GM19397 (cell line): ENCODE results near the gene SEC24B.
"Not testable (repeated sequence)": the region's sequence is repeated elsewhere in the genome, so short reads cannot be mapped to it uniquely, and the experiment has no call there.

Experiments used
- ATAC-seq: cut with Tn5 transposase; IDR thresholded peaks from one replicate; pipeline ENCODE4 v1.9.1; 2021; ENCODE audit warnings: mild to moderate bottlenecking, moderate library complexity; ENCODE audit not compliant: unreplicated experiment

The SEC24B gene

DNA sequence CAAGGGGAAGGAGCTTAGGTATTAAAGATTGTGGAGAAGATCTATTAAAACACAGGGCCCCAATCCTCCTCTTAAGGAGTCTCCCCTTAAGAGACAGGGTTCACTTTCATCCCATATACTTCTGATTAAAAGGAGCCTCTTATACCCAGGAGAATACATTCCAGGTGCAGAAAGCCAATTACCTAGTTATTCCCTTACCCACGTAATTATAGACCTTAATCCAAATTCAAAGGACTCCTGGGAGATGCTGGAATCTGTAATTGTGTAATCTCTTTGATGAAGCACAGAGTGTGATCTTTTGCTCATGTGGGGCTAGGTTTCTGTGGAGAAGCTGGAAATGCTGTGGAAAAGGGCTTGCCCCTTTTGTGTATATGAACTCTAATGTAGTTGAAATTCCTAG lies 1.4 kb upstream of the SEC24B start:
- ATAC-seq = no peak

DNA sequence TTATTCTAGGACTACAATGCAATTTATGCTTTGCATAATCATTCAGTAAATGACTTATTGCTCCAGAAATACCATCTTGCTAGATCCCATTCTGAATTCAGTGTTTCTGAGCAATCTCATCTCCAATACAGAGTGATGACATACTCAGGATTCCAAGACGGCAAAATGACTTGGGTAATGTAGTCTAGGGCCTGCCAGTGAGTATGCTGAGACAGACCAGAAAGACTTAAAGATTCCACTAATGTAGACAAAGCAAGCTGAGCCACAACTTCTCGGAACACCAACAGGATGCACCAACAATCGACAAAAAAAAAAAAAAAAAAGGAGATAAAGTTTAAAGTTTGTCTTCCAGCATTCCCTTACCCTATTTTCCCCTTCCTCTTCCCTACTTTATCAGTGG lies 919 bp upstream of the SEC24B start:
- no peak for ATAC-seq

DNA sequence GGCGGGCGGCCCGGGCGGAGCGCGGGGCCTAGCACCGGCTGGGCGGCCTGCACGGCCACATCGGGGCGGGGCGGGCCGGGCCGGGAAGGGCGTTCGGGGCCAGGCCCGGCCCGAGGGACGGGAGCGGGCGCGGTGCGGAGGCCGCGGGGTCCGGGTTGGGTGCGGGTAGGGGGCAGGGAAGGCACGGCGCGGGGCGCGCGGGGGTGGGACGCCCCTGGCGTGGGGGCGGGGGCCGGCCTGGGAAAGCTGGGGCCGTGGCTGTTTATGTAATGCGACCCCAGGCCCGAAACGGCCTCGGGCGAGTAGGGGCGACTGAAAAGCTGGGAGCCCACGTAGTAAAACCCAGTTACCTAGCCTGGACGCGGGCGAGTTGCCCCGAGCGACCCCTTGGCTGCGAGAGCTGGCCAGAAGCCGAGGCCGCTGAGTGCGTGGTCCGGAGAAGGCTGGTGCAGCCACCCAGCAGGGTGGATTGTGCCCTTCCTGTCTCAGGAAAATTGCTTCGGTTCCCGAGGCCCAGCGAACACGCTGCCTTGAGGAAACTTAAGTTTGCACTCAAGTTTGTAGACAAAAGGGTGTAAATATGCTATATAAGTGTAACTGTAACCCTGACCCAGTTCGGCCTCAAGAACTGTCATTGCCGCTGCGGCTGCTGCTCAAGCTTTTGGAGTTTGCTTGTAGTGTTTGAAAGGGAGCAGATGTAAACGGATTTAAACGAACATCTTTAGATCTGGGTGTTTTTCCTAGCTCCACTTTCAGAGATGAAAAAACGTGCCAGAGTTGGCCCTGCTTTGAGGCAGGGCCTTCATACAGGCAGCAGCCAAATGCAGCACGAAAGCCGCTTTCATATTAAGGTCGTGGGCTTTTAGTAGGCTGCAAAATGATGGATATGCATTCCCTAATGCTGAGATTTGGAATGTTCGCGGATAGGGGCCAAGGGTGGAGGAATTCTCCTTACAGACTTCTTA lies 674 bp downstream of the SEC24B start:
- ATAC-seq = peak; percentile 41

DNA sequence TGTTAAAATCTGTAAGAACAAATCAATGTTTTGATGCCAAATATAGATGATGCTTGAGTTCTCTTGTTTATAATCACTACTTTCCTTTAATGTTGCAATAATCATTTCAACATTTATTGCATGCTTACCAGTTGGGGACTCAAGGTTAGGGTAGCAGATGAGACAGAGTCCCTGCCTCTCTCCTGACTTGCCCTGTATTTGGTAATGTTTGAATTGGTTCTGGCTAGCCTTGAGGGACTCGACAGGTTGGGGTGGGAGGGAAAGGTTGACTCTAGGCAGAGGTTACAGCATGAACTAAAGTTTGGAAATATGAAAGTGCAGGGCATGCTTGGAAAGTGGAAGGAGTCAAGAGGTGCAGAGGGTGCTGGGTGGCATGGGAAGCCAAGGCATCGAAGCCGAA lies 2.0 kb downstream of the SEC24B start:
- ATAC-seq = no peak

DNA sequence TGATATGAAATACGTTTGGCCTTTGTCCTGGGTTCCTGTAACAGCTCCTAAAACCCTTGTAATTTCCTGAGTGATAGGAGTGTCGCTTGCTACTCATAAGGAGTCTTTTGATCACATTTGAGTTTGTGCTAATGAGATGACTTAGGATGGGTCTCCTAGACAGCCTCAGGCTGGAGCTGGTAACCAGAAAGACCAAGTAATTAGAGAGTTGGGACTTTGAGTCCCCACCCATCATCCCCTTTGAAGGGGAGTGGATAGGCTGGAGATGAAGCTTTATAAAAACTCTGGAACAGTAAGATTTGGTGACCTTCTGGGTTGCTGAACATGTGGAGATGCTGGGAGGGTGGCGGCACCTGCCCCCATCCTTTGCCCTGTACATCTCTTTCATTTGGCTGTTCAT lies 2.9 kb downstream of the SEC24B start:
- ATAC-seq = no peak

DNA sequence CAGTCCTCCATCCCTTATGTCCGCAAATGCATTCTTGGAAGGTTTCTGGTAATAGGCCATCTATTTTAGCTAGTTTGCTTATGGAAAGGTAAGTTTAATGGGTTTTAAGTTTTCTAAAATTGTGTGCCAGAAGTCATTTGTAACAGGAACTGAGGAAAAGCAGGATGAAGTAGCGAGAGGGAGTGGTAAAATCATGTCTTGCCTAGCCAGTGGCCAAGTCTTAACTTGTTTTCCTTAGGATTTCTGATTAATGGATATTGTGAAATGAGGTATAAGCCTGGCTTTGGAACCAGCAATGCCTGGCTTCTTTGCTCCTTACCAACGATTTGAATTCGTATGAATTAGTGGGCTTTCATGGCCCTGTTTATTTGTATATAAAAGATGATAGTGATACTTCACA lies 7.3 kb downstream of the SEC24B start:
- no peak for ATAC-seq

DNA sequence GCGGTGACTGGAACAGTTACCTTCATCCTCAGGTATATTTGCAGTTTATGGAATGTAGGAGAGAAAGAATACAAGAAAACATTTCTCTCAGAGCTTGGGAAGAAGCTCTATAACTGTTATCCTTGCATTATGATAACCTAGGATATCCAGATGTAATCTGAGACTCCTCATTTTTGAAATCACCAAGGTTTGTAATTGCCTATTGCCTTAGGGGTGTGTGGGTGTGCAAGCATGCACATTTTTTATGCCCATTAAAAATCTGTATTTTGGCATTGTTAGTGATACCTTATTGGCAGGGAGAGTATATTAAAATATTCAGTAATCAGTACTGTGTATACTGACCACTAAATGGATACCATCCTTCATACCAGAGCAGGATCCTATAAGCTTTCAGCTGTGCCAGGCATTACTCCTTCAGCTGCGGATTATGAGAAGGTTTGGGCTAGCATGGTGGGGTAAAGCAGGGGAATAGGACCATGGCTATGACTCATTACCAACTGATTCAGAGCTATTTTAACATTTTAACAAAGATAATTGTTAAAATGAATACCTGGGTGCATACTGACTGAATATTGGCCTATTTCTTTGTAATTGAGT lies 8.3 kb downstream of the SEC24B start:
- no peak for ATAC-seq

DNA sequence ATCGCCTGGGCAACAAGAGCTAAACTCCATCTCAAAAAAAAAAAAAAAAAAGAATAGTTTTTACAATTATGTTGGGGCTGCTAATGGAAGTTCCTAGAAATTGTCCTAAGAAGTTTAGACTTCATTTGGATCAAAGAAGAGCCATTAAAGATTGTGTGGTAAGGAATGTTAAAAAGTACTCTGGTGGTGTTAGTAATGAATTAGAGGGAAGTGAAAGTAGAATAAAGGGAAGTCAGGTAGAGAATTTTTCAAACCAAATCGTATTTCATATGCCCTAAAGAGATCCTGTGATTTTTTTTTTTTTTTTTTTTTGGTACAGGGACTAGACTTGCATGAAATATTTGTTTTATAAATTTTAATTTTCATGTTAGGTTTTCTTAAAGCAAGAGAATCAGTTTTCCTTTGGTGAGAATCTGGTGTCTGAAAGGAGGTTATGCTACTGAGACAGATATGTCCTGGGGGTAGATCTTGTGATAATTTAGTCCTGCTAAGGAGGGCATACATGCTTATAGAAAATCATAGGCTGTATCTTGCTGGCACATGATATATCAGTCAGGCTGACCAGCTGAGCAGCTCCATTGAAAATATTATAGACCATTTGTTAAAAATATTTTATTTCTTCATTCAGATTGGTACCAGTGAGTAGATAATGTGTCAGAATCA lies 10.7 kb downstream of the SEC24B start:
- ATAC-seq = no peak

DNA sequence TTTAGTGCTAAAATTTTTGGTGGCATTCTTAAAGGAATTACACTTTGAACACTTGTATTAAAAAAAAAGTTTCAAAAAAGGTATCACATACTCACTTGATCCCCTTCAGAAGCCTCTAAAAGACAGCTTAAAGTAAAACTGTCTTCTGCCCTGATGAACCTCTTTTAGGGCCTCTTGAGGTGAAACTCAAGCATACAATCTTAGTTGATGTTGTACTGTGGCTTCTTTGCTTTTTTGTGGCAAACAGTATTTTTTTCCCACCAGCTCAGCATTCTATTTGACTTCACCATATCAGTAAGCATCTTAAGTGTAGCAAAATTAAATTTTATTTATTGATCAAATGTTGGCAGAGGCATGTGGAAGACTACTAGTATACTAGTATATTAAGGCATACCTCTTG lies 13.7 kb downstream of the SEC24B start:
- ATAC-seq = no peak

DNA sequence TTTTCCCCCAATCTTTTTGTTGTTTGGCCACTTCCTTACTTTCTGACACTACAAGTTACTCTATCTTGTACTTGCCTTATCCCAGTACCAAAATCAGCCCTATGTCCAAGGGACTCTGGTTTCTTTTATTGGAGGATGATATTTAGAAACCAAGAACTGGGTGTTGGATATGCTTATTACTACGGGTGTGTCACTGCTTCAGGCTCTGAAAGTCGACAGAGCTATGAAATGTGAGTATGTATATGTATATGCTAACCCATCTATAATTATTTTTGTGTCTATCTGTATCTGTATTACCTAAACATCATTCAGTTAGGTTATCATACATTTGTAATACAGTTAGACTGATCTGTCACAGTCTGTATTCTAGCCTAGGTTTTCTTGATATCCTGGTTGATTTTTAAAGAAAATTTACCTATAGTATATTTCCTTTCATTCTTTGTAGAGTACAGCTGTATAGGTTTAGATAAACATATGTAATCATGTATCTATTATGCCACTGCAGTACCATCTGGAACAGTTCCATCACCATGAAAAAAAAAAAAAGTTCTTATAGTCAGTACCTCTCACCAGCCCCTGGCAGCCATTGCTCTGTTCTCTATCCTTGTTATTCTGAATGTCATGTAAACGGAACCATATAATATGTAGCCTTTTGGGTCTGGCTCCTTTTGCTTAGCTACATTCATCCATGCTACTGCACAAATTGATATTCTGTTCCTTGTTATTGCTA lies 18.1 kb downstream of the SEC24B start:
- no peak for ATAC-seq

DNA sequence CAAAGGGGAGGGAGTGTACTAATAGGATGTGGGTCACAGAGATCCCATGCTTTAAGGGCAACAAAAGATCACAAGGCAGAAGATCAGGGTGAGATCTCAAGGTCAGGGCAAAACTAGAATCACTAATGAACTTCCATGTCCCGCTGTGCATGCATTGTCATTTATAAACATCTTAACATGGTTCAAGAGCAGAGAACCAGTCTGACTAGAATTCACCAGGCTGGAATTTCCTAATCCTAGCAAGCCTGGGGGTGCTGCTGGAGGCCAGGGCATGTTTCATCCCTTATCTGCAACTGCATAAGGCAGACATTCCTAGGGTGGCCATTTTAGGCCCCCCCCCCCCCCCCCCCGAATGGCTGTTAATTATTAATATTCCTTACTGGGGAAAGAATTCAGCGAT lies 19.5 kb downstream of the SEC24B start:
- not testable (repeated sequence) for ATAC-seq

DNA sequence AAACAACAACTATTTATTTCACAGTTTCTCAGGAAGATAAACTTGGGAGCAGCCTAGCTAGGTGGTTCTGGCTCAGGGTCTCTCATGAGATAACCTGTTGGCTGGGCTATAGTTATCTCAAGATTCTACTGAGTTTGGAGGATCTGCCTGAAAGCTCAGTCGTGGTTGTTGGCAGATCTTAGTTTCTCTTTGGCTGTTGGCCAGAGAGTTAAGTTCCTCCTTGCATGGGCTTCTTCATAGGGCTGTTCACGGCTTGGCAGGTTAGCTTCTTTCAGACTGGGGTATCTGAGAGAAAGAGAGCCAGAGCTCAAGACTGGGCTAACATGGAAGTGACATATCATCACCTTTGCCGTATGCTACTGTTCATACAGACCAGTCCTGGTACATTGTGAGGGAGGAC lies 28.7 kb downstream of the SEC24B start:
- peak; percentile 71 for ATAC-seq

DNA sequence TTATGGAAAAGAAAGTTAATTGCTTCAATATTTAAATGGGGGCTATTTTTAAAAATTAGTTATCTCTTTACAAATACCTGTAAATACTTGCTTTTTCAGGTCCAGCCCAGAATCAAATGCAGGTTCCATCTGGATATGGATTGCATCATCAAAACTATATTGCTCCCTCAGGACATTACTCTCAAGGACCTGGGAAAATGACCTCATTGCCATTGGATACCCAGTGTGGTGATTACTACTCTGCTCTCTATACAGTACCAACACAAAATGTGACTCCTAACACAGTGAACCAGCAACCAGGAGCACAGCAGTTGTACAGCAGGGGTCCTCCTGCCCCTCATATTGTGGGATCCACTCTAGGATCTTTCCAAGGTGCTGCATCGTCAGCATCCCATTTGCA lies 29.2 kb downstream of the SEC24B start:
- ATAC-seq = no peak

DNA sequence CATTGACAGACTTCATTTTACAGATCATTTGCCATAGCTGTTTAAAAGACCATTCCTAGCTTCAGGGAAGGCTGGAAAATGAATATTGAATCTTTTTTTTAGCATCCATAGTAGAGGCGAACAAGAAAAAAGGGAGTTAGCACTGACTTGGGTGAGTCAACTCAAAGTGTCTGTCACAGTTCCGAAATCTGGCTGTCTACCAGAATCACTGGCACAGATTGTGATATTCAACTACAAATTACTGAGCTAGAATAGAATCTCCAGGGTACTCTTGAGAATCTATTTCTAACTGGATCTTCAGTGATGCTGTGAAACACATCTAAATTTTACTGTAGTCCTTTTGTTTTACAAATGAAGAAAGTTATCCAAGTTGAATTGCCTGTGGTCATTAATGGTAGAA lies 31.5 kb downstream of the SEC24B start:
- no peak for ATAC-seq

DNA sequence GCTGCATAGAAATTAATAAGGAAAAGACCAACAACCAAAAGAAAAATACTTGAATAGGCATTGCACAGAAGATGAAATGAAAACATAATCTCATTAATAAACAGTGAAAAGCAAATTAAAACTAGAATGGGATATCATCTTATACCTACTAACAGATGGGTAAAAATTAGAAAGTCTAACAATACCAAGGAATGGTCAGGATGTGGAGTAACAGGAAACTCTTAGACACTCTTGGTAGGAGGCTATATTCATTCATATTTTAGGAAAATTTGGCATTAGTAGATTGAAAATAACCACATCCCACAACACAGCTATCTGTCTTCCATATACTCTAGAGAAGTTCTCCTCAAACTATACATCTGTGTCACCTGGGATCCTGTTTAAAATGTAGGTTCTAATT lies 36.3 kb downstream of the SEC24B start:
- no peak for ATAC-seq

DNA sequence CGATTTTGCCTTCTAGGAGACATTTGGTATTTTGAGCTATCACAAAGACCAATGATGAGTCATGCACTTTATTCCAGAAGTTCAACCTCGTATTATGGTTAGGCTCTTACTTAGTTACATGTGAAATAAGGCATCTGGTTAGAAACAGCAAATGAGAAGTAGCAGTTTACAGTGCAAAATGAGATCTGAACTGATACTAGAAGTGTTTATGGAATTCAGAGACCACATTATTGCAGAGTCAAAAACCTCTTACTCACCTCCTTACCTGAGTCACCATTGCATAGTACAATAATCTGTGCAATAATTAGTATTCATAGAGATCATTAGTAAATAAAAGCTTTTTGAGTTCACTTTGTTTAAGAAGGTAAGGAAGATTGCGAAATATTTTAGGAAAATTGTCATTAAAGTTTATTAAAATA lies 38.7 kb downstream of the SEC24B start:
- no peak for ATAC-seq

DNA sequence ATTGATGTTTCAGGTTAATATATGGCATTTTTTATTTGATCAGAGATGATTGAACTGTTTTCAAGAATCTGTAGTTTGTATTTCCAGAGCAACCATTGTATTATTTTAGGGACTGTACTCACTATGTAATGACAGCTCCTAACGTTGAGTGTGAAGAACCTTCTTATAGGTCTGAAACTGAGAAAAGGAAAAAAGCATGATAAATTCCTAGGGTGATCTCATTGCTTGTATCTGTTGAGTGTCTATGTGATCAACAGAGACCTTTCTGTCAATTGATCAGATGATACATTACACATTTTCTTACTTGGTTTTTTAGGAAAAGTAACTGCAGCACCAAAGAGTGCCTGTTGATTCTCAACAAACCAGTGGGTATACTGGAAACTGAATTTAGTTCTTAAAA lies 40.2 kb downstream of the SEC24B start:
- ATAC-seq = no peak

DNA sequence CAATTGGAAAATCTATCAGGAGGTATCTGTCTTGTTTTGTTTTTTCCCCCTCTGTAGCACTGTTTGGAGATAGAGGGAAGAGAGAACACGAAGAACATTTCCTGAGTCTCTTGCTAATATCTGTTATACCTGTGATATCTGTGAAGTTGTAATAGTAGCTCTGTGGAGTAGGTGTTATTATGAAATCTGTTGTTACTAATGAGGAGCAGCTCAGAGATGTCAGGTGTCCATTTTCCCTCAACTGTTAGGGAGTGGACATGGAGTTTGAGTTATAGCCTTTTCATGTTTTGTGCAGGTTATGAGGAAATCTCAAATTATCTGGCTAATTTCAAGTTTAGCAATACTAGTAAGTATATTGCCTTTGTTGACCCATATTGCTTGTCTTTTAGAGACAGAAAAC lies 52.4 kb downstream of the SEC24B start:
- ATAC-seq = no peak

DNA sequence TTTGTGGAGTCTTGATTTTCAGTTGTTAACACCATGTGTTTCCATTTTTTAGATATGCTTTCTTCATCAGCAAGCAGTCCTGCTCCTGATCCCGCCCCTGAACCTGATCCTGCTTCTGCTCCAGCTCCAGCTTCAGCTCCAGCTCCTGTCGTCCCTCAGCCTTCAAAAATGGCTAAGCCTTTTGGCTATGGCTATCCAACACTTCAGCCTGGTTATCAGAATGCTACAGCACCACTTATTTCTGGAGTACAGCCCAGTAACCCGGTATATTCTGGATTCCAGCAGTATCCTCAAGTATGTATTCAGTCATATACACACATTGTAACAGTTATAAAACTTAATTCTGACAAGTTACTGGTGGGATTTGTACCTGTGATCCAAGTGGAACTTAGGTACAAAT lies 60.9 kb downstream of the SEC24B start:
- ATAC-seq = no peak

DNA sequence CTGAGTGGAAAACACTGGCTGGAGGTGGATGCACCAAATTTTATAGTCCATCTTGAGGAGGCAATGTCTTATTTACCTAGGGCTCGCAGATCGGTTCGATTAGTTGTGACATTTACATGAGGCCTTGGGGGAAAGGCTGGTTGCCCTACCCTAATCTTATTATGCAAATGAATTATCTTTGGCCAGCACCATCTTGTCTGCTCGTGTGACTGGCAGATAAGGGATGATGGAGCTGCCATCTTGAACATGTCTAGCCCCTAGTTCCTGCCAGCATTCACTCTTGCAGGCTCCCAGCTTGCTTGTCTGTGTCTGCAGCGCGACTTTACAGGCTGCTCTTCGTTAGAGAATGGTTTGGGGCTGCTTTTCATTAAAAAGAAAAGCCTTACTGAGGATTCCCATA lies 61.9 kb downstream of the SEC24B start:
- ATAC-seq = no peak

DNA sequence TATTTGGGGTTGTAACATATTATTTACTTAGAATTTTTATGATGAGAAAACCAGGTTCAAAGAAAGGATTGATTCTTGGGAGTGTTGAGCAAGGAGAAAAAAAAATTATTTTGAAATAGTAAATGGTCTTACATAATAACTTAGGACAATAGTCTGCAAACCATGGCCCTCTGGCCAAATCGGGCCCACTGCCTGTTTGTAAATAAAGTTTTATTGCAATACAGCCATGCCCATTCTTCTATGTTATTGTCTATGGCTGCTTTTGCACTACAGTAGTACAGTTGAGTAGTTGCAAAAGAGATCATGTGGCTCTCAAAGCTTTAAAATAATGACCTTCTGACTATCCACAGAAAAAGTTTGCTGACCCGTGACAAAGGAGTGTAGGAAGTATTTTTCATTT lies 63.3 kb downstream of the SEC24B start:
- ATAC-seq = no peak
